IPS DF 6.9 (cell line): ENCODE data around the gene CGN.

Experiments used
- DNase-seq: peaks from one replicate; pipeline ENCODE4 v3.0.0-alpha.2; 2013; ENCODE audit warnings: low read depth, low spot score
- H3K27ac ChIP-seq: one replicate; pipeline ENCODE4 v1.5.1; 2013; ENCODE audit warnings: low read length, control low read depth
- H3K27me3 ChIP-seq: 2 replicates; pipeline ENCODE4 v1.6.1; 2013; ENCODE audit warnings: mild to moderate bottlenecking, low read length; ENCODE audit not compliant: control insufficient read depth, insufficient read depth
- H3K36me3 ChIP-seq: 2 replicates; pipeline ENCODE4 v1.6.1; 2013; ENCODE audit warnings: low read length; ENCODE audit not compliant: control insufficient read depth, insufficient read depth
- H3K4me1 ChIP-seq: 2 replicates; pipeline ENCODE4 v1.6.1; 2013; ENCODE audit warnings: low read length; ENCODE audit not compliant: control insufficient read depth, insufficient read depth
- H3K4me3 ChIP-seq: 2 replicates; pipeline ENCODE4 v1.5.1; 2013; ENCODE audit warnings: mild to moderate bottlenecking, low read length
- H3K9me3 ChIP-seq: 2 replicates; pipeline ENCODE4 v1.6.1; 2013; ENCODE audit warnings: low read length, inconsistent platforms; ENCODE audit not compliant: control insufficient read depth, insufficient read depth
- WGBS: extraction: QIAGEN DNeasy Blood & Tissue Kit; methylation state at CpG from one replicate; pipeline ENCODE4 v1.1.7; 2013; ENCODE audit warnings: mixed read lengths, missing lambda C conversion rate; ENCODE audit not compliant: insufficient read length, insufficient coverage; 5-methylcytosine and 5-hydroxymethylcytosine counted together

CGN gene

GRCh38 chr1:151574575-151575529 is 63.7 kb downstream of the CGN start:
- DNase-seq = no peak
- no peaks in the 10 kb centered on the region; the same call in 1 of the 2 replicates for H3K9me3 ChIP-seq
- H3K4me3 ChIP-seq = no peak overlapping the region
- no peaks in the 10 kb centered on the region for H3K4me1 ChIP-seq
- no peak overlapping the region for H3K27ac ChIP-seq
- H3K36me3 ChIP-seq = peaks cover 8% of the 10 kb centered on the region
- no peaks in the 10 kb centered on the region for H3K27me3 ChIP-seq
- WGBS = no CpG with 5 or more reads among the region's 12 CpGs

DNA sequence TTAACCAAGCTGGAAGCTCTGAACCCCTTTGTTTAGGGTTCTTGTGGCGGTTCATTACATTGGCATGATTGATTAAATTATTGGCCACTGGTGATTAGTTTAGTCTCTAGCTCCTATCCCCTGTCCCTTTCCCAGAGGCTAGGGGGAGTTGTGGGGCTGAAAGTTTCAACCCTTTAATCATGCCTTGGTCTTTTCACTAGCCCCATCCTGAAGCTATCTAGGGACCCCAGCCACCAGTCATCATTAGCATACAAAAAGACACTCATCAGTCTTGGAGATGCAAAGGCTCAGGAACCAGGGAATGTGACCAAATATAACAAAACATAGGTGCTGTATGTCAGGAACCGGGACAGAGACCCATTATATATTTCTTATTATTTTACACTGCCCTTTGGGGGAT is 66.0 kb downstream of the CGN start:
- H3K9me3 ChIP-seq = no peaks in the 10 kb centered on the region; the same call in 1 of the 2 replicates
- no peak overlapping the region for H3K4me3 ChIP-seq
- no peaks in the 10 kb centered on the region for H3K27me3 ChIP-seq
- no peak for DNase-seq
- no CpG with 5 or more reads among the region's 2 CpGs for WGBS
- H3K27ac ChIP-seq = no peak overlapping the region
- no peaks in the 10 kb centered on the region for H3K4me1 ChIP-seq
- H3K36me3 ChIP-seq = peaks cover 8% of the 10 kb centered on the region

DNA sequence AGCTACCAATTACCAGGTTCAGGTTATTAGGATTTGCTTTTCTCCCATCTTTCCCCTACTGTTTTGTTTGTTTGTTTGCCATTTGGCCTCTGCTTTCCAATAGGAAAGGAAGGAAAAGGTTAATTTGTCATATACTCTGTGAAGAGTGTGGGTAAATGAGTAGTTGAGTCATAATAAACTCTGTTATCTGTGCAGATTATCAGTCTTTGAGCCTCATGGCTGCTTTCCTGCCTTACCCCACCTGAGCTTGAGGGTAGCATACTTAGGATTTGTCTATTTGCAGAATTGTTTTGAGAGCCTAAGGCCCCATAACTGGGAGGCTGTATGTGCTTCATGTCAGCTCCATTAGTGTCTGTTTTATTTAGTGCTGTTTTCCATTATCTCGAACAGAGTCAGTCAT is 67.8 kb downstream of the CGN start:
- DNase-seq = no peak
- no peaks in the 10 kb centered on the region for H3K9me3 ChIP-seq
- no peaks in the 10 kb centered on the region for H3K4me1 ChIP-seq
- WGBS = no CpG with 5 or more reads among the region's 1 CpG
- H3K4me3 ChIP-seq = no peak overlapping the region
- H3K27me3 ChIP-seq = no peaks in the 10 kb centered on the region
- H3K27ac ChIP-seq = no peak overlapping the region
- peaks cover 8% of the 10 kb centered on the region for H3K36me3 ChIP-seq

DNA sequence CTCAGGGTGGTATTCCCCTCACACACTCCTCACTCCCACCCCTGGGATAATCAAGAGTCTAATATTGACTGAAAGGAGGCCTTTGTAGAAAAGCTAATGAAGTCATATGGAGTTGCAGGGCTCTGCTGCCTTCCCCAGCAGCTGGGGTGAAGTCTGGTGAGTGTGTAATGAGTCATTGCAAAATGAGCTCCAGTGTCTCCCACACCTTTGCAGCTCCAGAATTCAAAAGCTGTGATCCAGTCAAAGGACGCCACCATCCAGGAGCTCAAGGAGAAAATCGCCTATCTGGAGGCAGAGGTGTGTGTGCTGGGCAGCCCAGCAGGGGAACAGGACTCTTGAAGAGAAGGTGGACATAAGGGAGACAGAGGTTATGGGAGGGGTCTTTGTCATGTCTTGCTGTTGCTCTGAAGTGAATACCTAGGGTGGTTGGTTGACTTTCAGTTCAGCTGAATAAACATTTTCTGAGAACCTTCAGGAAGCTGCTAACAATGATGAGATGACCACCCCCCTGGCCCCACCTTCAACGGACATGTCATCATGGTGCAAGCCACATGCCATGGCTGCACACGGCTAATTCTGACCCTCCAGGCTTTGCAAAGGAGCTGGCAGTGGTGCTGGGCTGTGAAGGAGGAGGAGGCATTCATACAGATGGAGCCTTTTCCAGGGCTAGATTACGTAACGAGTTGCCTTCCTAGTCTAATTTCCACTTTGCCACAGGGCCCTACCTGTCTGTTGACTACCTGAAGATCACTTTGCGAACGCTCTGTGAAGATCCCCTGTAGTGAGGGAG is 68.4 kb downstream of the CGN start:
- DNase-seq = no peak
- no peaks in the 10 kb centered on the region for H3K27me3 ChIP-seq
- H3K9me3 ChIP-seq = no peaks in the 10 kb centered on the region
- H3K4me1 ChIP-seq = no peaks in the 10 kb centered on the region
- peaks cover 4% of the 10 kb centered on the region for H3K36me3 ChIP-seq
- no peak overlapping the region for H3K27ac ChIP-seq
- H3K4me3 ChIP-seq = no peak overlapping the region
- WGBS = no CpG with 5 or more reads among the region's 8 CpGs

DNA sequence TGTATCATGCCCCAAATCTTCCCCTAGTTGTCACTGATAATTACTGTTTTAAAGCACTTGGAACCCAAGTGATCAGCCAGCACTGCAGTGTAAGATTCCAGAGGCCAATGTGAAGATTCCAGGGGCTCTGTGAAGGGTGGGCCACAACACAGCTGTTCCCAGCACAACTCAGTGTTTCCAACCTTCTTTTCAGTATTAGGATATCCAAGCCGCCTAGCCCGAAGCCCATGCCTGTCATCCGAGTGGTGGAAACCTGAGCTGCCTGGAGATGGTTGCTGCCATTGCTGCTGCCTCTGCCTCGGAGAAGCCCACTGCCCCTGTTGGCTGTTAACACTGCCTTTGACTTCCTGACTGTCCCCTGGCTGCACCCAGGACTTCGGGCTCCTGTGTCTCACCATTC is 70.3 kb downstream of the CGN start:
- no peaks in the 10 kb centered on the region for H3K9me3 ChIP-seq
- no peak for DNase-seq
- no CpG with 5 or more reads among the region's 5 CpGs for WGBS
- H3K27ac ChIP-seq = no peak overlapping the region
- no peaks in the 10 kb centered on the region for H3K4me1 ChIP-seq
- H3K27me3 ChIP-seq = no peaks in the 10 kb centered on the region
- H3K4me3 ChIP-seq = no peak overlapping the region
- H3K36me3 ChIP-seq = no peaks in the 10 kb centered on the region

DNA sequence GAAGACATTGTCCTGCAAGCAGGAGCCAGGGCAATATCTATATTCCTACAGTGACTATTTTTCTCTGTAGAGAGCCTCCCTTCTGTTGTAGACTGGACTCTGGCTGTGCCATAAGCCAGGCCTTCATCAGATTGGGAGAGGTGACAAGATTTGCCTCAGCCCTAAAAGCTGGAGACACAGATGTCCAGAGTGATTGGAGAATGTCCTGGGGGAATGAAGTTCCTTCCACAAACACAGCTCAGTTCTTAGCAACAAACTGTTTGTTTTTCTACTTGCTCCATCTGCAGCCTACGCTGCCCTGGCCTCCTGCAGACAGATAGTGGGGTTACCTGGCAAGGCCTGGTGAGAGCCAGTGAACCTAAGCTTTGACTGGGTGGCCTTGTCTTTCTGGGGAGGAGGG is 70.7 kb downstream of the CGN start:
- DNase-seq = no peak
- Histone ChIP-seq H3K27me3 (no peaks in the 10 kb centered on the region), H3K27ac (no peak overlapping the region), H3K4me1 (no peaks in the 10 kb centered on the region), H3K9me3 (no peaks in the 10 kb centered on the region), H3K4me3 (no peak overlapping the region), H3K36me3 (no peaks in the 10 kb centered on the region)
- no CpG with 5 or more reads among the region's 1 CpG for WGBS

DNA sequence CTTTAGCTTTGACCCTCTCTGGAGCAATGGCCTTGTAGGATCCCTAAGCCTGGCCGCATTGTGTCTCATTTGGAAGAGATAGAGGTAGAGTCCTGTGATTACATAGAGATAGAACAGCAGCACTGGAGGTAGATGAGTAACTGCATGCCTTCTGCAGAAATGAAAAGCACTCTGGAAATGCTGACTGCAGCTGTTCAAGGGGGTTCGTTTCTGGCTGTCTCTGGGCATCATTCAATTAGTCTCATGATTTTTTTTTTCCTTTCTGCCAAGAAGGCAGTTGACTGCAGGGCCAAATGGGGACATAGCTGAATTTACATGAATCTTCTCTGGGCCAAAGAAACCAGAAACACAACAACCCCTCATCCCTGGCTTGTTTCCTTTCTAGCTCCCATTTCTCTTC is 72.6 kb downstream of the CGN start:
- no peaks in the 10 kb centered on the region for H3K4me1 ChIP-seq
- H3K9me3 ChIP-seq = no peaks in the 10 kb centered on the region
- no peaks in the 10 kb centered on the region for H3K36me3 ChIP-seq
- H3K27me3 ChIP-seq = no peaks in the 10 kb centered on the region
- DNase-seq = no peak
- no peak overlapping the region for H3K4me3 ChIP-seq
- no peak overlapping the region for H3K27ac ChIP-seq
- WGBS = no CpG with 5 or more reads among the region's 2 CpGs

GRCh38 chr1:151584278-151584677 is 73.1 kb downstream of the CGN start:
- Histone ChIP-seq H3K4me3 (no peak overlapping the region), H3K36me3 (no peaks in the 10 kb centered on the region), H3K4me1 (no peaks in the 10 kb centered on the region), H3K27ac (no peak overlapping the region), H3K27me3 (no peaks in the 10 kb centered on the region), H3K9me3 (no peaks in the 10 kb centered on the region)
- DNase-seq = no peak
- no CpG with 5 or more reads among the region's 6 CpGs for WGBS

DNA sequence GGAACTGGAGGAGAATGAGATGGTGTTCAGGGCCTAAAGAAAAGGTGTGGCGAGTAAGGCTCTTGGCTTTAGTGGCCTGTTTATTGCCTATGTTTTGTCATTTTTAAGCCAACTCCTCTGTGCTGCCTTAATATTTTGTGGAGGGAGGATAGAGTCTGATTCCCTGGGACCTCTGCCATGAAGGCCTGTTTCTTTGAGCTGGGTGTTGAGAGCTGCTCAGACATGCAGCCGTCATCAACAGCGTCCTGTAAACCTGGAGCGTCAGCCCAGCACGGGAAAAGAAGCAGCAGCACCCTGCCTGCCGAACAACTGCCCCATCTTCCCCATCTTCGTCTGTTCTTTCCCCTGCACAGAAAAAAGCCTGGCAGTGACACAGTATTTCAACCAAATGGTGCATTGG is 73.6 kb downstream of the CGN start:
- no peaks in the 10 kb centered on the region for H3K27me3 ChIP-seq
- no peaks in the 10 kb centered on the region for H3K9me3 ChIP-seq
- no peak for DNase-seq
- H3K4me3 ChIP-seq = no peak overlapping the region
- H3K4me1 ChIP-seq = no peaks in the 10 kb centered on the region
- no peaks in the 10 kb centered on the region for H3K36me3 ChIP-seq
- H3K27ac ChIP-seq = no peak overlapping the region
- no CpG with 5 or more reads among the region's 7 CpGs for WGBS

DNA sequence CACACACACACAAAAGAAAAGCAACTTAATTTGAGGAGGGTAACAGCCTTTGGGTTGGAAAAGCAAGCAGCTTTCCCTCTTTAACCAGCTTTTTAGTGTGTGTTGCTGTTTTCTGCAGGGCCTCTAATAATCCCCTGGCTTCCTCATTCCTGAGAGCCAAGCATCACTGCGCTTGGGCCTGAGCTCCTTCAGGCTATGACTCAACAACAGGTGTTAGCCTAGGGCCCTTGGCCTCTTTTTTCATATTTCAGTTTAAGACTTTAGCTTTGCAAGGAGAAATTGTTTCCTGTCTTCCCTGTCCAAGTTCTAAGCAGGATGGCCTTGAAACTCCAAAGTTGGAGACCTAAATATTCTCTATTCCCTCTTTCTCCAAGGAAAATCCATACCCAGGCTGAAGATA is 74.4 kb downstream of the CGN start:
- no peak for DNase-seq
- Histone ChIP-seq H3K4me3 (no peak overlapping the region), H3K27ac (no peak overlapping the region), H3K9me3 (no peaks in the 10 kb centered on the region), H3K36me3 (no peaks in the 10 kb centered on the region), H3K4me1 (no peaks in the 10 kb centered on the region), H3K27me3 (no peaks in the 10 kb centered on the region)
- no CpG with 5 or more reads among the region's 1 CpG for whole genome bisulfite sequencing
